ENCODE results near the gene FCGR3B. TPM values are rescaled to one million over a fixed set of nuclear protein-coding genes. Genes with fewer than 3 reads are reported as not detected.
"Not testable (repeated sequence)": the region's sequence is repeated elsewhere in the genome, so short reads cannot be mapped to it uniquely, and the experiment has no call there.

Gene FCGR3B
- total RNA-seq, 1 donor from 2014 or later, result 1.8 TPM

GRCh38 chr1:161612322-161613141 is 18.4 kb downstream of the FCGR3B start:
- intact Hi-C loops (cut with DNase I), result not testable (repeated sequence)
- DNase-seq, result peak; percentile 95
- ATAC-seq (ENCODE audit: poor library complexity), result peak; percentile 97

GRCh38 chr1:161611866-161612321 is 19.1 kb downstream of the FCGR3B start:
- DNase-seq; ATAC-seq (ENCODE audit: poor library complexity); intact Hi-C loops (cut with DNase I): not testable (repeated sequence)

GRCh38 chr1:161610198-161610597 is 20.8 kb downstream of the FCGR3B start:
- intact Hi-C loops (cut with DNase I); ATAC-seq (ENCODE audit: poor library complexity): not testable (repeated sequence)
- DNase-seq, result peak; percentile 55

GRCh38 chr1:161606541-161607336 is 24.2 kb downstream of the FCGR3B start:
- DNase-seq; ATAC-seq (ENCODE audit: poor library complexity); intact Hi-C loops (cut with DNase I): not testable (repeated sequence)

DNA sequence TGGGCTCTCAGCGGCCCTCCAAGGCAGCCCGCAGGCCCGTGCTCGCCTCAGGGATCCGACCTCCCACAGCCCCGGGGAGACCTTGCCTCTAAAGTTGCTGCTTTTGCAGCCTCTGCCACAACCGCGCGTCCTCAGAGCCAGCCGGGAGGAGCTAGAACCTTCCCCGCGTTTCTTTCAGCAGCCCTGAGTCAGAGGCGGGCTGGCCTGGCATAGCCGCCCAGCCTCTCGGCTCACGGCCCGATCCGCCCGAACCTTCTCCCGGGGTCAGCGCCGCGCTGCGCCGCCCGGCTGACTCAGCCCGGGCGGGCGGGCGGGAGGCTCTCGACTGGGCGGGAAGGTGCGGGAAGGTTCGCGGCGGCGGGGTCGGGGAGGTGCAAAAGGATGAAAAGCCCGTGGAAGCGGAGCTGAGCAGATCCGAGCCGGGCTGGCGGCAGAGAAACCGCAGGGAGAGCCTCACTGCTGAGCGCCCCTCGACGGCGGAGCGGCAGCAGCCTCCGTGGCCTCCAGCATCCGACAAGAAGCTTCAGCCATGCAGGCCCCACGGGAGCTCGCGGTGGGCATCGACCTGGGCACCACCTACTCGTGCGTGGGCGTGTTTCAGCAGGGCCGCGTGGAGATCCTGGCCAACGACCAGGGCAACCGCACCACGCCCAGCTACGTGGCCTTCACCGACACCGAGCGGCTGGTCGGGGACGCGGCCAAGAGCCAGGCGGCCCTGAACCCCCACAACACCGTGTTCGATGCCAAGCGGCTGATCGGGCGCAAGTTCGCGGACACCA is 25.0 kb downstream of the FCGR3B start:
- intact Hi-C loops (cut with DNase I), result not testable (repeated sequence)
- DNase-seq (peak; percentile 56), ATAC-seq (ENCODE audit: poor library complexity) (peak; percentile 73)

DNA sequence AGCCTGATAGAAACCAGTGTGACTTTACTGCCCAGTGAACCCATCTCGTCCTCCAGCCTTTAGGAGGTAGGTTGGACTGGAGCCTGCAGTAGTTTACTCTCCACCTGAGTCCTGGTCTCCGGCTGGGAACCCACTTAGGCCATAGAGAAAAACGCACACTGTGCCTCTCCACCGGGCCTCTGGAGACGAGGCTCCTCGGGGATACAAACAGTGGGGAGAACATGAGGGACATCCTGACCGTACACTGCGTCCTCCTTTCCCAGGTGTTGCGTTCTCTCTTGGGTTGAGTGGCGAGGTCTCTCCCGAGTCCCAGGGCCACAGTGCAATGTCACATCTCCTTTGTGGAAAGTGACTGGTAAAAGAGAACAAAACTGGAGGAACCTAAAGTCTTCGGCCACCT is 26.0 kb downstream of the FCGR3B start:
- intact Hi-C loops (cut with DNase I); ATAC-seq (ENCODE audit: poor library complexity); DNase-seq: not testable (repeated sequence)

- intact Hi-C loops (cut with DNase I); ATAC-seq (ENCODE audit: poor library complexity); DNase-seq: not testable (repeated sequence)
Measured at GRCh38 chr1:161597077-161597476, 33.9 kb downstream of the FCGR3B start.

GRCh38 chr1:161595583-161595982 is 35.4 kb downstream of the FCGR3B start:
- ATAC-seq (ENCODE audit: poor library complexity); DNase-seq; intact Hi-C loops (cut with DNase I): not testable (repeated sequence)

DNA sequence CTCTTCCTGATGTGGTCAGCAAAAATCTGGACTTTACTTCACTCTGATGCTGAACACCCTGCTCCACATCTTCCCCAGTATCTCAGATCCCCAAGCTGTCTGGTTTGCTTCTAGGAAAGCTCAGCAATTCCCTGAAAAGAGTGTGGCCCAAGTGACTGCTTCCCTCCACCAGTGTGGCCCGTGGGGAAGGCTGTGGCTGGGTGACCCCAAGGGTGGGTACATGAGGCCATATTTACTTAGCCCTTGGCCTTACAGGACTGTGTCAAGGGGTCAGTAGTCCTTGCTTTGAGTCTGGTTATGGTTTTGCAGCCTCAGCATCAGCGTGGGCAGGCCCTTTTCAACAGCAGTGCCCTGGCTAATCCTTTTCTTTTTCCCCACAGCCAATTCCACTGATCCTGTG is 35.8 kb downstream of the FCGR3B start:
- ATAC-seq (ENCODE audit: poor library complexity), result not testable (repeated sequence)

DNA sequence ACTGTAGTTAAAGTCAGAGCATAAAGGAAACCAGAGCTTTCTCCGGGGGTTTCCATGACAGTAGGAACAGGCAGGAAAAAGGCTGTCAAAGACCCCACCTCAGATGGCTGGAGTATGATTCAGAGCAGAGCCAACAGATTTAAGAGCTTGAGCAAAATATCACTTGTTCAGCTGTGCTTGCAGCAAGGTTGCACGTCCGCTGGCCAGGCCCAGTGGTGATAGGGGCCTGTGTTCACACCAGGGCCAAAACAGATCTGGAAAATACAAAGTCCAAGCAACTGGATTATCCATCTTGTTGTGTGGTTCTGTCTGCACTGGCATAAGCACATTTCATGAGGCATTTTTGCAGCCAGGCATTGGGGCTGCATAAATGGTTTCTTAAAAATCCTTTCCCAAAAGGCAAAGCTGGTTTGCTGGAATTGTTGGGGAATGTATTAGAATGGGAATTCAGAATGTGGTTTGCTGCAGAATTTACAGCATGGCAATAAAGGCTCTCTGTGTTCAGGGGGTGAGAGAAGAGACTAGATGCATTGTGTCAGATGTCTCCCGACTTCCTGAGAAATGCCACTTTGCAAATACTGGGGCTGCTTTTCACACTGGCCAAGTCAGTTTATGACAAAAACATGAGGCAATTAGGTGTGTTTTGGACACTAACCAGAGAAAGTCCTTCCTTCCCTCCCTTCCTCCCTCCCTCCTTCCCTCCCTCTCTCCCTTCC is 36.5 kb downstream of the FCGR3B start:
- ATAC-seq (ENCODE audit: poor library complexity); DNase-seq; intact Hi-C loops (cut with DNase I): not testable (repeated sequence)

More for the DNA sequence above, 35.8 kb downstream of the FCGR3B start:
- DNase-seq; intact Hi-C loops (cut with DNase I): not testable (repeated sequence)

DNA sequence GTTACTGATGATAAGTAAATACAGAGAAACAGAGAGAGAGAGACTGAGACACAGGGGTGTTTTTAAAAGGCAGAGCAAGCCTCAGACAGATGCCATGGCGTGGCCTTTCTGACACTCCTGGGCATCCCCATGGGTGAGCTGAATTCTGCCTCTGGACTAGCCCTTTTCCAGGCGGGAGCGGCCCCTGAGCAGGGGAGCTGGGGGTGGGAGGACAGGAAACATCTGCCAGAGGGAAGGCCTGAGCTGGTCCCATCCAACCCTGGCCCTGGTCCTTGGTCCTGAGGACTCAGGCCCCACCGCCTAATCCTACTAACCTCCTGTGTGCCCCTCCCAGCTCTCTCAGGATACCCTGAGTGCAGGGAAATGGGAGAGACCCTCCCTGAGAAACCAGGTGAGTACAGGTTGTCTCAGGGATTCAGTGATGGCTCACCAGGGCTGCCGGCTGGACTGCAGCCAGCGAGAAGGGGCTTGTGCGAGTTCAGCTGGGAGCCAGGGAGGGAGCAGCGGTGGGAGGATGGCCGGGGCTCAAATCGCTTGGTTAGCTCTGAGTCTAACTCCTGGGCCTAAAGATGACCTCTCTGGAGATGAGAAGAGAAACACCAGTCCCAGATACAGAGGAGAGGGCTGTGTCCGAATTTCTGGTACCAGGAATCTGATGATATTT is 37.8 kb downstream of the FCGR3B start:
- intact Hi-C loops (cut with DNase I); ATAC-seq (ENCODE audit: poor library complexity); DNase-seq: not testable (repeated sequence)

DNA sequence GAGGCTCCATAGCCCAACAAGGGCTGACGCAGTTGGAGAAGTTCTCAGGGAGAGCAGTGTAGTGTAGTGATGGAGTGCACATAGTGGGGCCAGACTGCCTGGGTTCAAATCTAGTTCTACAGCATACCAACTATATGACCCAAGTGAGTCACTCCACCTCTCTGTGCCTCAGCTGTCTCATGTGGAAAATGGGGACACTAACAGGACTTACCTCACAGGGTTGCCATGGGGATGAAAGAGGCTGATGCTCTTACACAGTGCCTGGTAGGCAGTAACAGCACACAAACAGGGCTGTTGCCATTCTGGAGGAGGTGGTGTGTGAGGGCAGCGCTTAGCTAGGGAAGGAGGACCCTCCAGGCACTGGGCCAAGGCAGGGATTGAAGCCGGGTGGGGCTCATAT is 38.4 kb downstream of the FCGR3B start:
- DNase-seq; intact Hi-C loops (cut with DNase I); ATAC-seq (ENCODE audit: poor library complexity): not testable (repeated sequence)

- ATAC-seq (ENCODE audit: poor library complexity); intact Hi-C loops (cut with DNase I); DNase-seq: not testable (repeated sequence)
Measured at GRCh38 chr1:161589920-161590319, 41.1 kb downstream of the FCGR3B start.

GRCh38 chr1:161589365-161589764 is 41.6 kb downstream of the FCGR3B start:
- intact Hi-C loops (cut with DNase I), result not testable (repeated sequence)

GRCh38 chr1:161588596-161588995 is 42.4 kb downstream of the FCGR3B start:
- intact Hi-C loops (cut with DNase I); ATAC-seq (ENCODE audit: poor library complexity); DNase-seq: not testable (repeated sequence)

More at GRCh38 chr1:161589365-161589764, 41.6 kb downstream of the FCGR3B start:
- DNase-seq; ATAC-seq (ENCODE audit: poor library complexity): not testable (repeated sequence)

DNA sequence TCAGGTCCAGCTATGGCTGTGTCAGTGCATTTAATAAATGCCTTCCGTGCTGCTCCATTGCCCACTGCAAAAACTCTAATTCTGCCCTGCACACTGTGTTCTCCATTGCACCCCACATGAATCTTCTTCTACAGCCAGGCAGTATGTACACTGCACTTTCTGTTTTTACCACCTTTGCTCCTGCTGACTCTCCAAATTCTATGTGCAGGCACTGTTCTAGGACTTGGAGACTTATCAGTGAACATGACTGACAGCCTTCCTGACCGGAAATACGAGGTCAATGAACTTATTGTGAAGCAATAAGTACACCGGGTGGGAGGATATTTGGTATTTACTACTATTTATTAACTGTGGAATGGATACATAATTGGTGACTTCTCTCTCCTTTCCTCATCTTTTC is 48.1 kb downstream of the FCGR3B start:
- DNase-seq; intact Hi-C loops (cut with DNase I); ATAC-seq (ENCODE audit: poor library complexity): not testable (repeated sequence)

- DNase-seq; intact Hi-C loops (cut with DNase I): not testable (repeated sequence)
- ATAC-seq (ENCODE audit: poor library complexity), result peak; percentile 70
Measured at GRCh38 chr1:161580879-161581537, 50.0 kb downstream of the FCGR3B start.
